Measurements from ENCODE around the gene BTG2.

GRCh38 chr1:203264052-203264501, 41.2 kb upstream of the BTG2 start:
- TF ChIP-seq CTCF (IDR thresholded peaks at IDR 0.05; ENCODE audit: low read length) (no peak), EZH2 (optimal IDR thresholded peaks at IDR 0.05; ENCODE audit: low read depth, low read length) (no peak), EZH2phosphoT487 (IDR thresholded peaks at IDR 0.05; ENCODE audit: low read length) (no peak)
